GM18517 (cell line): ENCODE data around the gene TMUB1.
A peak's percentile ranks its signal among the peaks of the same experiment; 100 is the strongest.

Source experiments
- ATAC-seq: cut with Tn5 transposase; IDR thresholded peaks from one replicate; pipeline ENCODE4 v1.9.1; 2021; ENCODE audit warnings: mild to moderate bottlenecking, moderate library complexity; ENCODE audit not compliant: unreplicated experiment

Gene TMUB1

DNA sequence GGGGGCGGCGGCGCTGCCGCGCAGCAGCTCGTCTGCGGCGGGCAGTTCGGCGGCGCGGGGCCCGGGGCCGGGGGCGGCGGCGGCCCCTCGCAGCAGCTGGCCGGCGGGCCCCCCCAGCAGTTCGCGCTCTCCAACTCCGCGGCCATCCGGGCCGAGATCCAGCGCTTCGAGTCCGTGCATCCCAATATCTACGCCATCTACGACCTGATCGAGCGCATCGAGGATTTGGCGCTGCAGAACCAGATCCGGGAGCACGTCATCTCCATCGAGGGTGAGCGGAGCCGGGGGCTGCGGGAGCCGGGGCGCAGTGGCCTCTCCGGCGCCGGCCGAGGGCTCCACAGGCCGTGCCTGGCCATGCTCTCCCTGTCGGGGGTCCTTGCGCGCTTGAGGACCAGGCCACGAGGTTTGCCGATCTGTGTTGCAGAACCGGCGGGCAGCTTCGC is 3.5 kb upstream of the TMUB1 start:
- ATAC-seq = no peak

- ATAC-seq = no peak
These were observed 2.7 kb upstream of the TMUB1 start, which contains the start of gene AGAP3 for GRCh38 chr7:151085691-151086620. Gene AGAP3 (plus strand): TSS chr7:151086475. CDS start chr7:151086742, 267 bp downstream.

DNA sequence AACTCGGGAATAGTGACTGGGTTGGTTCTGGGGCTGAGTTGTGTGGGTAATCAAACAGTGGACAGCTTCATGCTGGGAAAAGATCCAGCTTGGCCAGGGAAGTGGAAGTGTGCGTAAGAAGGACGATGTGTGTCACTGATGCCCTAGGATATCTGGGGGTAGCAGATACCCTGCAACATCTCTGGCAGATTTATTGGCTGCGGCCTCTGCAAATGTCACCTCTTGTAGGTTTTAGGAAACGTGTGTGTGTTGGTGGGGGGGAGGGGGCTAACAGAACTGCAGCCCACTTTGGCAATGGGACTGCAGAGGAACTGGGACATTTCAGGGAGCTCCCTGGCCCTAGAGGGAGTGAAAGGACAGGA is 2.0 kb upstream of the TMUB1 start:
- ATAC-seq = no peak

DNA sequence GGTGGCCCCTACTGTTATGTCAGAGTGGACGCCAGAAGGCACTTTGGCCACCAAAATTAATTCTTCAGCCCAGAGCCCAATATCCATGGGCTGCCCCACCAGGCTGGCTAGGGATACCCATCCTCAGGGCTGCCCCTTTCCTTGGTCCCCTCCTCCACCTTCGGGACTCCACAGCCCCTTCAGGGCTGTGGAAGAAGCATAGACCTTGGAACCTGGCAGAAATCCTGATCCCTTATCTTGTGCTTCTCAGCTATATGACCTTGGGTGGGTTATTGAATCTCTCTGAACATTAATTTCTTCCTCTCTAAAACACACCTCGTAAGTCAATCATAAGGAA is 499 bp upstream of the TMUB1 start:
- no peak for ATAC-seq

DNA sequence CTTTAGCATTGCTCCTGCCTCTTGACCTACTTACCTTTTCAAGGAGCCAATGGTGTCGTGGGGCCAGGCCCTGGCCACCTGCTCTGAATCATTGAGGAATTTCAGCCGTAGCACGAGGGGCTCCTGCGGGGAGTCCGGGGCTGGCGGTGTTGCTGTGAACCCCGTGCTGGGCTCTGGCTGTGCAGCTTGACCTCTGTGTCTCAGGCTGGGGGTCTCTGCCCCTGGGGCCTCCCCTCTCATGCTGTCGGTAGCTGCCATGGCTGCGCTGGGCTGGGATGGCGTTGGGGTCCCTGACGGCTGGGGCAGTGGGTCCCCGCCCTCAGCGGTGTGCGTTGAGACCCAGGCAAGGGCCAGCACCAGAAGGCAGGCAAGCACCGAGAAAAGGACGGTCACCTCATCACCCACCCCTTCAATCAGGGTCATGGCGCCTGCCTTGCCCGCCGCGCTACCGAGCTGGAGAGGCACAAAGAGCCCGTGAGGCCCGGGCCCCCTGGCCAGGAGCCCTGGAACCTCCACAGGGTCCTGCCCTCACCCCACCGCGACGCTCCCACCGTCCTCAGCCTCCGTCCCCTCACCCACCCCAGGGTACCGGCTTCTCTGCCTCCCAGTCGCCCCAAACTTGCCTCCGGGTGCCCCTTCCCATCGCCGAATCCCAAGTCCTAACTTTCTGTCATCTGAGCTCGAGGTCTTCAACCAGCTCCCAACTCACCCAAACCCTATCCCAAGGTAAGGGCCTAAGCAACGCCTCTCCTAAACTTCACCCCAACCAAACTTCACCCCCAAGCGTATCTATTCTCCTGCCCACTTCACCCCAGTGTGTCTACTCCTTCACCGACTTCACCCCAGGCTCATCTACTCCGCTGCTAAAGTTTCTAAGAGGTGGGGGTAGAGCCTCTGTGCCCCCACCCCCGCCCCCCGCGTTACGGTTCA is 887 bp downstream of the TMUB1 start:
- ATAC-seq = no peak

DNA sequence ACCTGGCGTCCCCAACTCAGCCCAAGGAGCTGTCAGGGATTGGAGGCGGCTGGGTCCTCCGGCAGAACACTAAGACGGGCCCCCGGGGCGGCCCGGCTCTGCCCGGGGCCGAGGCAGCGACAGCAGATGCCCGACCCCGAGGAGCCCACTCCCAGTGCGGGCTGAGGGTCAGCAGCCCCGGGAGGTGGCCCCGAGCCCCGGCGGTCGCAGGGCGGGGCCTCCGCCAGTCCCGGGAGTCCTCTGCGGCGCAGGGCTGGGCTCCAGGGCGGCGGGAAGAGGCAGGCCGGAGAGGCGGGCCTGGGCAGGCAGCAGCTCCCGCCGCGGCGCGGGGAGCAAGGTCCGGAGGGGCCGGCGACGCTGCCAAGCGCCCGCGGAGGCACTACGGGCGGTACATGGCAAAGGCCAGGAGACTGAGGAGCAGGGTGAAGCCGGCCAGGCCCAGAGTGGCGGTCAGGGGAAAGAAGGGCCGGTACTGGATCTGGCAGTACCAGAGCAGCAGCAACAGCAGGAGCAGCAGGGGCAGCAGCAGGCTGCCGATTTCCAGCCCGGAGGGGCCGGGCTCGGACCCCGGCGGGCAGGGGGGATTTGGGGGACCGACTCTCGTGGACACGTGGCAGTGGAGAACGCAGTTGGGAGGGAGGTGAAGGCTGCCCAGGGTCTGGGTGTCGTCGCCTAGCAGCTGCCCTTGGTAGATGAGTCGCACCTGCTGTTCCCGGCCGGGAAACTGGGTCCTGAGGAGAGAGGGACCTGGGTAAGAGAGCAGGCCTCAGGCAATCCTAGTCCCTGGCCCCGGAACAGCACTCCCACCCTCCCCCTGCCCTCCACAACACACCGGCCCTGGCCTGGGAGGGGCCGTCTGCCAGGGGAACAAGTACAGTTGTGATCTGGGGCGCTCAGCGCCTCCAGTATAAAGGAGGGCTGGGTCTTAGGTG is 1.9 kb downstream of the TMUB1 start:
- ATAC-seq = no peak

DNA sequence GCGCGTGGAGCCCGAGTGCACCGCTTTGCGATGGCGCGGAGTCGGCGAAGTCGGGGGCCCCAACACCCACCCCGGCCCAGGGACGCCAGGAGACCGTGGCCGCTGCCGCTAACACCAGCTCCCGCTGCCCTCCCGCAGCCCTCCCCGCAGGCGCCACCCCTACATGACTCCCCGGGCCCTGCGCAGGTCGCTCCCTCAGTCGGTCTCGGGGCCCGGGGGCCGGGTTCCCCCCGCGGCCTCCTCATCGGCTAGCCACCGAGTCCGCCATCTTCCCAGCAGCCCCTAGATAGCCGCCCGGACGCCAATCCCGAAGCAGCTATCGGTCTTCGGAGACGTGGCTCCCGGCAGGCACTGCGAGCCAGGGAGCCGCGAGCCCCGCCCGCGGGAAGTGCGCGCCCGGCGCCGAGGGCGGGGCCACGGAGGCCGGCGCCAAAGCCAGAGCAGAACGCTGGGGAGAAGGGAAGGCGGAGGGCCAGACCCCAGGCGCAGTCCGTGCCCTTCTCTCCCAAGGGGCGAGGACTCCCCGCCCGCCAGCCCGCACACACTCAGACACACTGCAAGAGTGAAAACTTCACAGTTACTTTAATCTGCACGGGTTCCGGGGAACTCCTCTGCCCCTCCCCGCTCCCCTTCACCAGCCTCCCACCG is 2.6 kb downstream of the TMUB1 start, which contains the start of gene FASTK:
TSS of gene FASTK (minus strand) at position 288 of the 648 bp plus-strand sequence. CDS start at position 245, 43 bp downstream.
- ATAC-seq = peak; percentile 74

DNA sequence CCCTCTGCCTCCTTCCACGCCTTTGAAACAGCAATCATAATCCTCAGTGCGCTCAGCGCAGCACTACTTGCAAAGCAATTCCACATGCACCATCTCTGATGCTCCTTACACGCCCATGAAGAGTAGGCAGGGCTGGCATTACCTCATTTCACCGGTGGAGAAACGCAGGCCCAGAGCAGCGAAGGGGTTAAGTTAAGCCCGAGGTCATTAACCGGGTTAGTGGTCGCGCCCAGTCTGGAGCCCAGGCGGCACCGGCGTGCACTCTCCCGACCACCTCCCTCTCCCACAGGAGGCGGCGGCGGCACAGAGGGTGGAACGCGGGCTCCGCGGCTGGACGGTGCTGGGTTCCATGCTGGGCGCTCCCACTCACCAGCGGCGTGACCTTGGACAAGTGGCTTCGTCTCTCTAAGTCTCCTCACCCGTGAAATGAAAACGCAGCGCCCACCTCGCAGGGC is 3.2 kb downstream of the TMUB1 start:
- no peak for ATAC-seq

- no peak for ATAC-seq
These were observed 3.9 kb downstream of the TMUB1 start for GRCh38 chr7:151079199-151079910.

GRCh38 chr7:151078233-151079040 is 4.9 kb downstream of the TMUB1 start:
- ATAC-seq = no peak

DNA sequence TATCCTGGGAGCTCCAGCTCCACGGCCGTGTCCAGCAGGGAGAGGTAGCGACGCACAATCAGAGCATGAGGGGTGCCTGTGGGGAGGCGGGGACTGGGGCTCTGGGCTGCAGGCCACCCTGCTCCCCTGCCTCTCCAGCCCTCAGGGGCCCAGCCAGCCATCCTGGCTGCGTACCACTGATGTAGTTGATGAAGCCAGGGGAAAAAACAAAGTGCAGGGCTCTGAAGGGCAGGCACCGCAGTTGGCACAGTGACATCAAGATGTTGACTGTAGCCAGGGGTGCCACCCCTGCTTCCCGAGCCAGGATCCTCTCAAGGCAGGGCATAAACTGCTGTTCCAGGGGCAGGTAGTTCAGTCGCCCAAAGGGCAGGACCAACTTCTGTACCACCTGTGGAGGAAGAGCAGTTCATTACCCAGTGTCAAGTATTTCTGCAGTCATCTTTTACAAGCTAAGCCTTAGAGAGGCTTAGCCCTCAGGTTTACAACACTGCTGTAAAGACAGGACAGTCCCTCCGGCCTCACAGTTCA is 5.5 kb downstream of the TMUB1 start:
- no peak for ATAC-seq

- ATAC-seq = no peak
These were observed 6.2 kb downstream of the TMUB1 start for GRCh38 chr7:151076863-151077704.

DNA sequence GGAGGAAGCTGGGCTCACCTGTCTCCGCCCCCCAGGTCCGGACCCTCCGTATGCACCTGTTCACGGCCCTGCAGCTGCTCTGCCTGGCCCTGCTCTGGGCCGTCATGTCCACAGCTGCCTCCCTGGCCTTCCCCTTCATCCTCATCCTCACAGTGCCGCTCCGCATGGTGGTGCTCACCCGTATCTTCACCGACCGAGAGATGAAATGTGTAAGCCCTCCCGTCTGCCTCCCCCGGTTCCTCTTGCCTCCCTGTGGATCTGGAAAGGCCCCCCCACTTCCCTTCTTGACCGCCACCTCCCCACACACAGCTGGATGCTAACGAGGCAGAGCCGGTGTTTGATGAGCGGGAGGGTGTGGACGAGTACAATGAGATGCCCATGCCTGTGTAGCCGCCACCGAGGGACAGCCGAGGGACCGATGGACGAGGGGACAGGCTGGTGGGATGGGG is 7.3 kb downstream of the TMUB1 start:
- ATAC-seq = no peak

GRCh38 chr7:151075662-151075971 is 7.7 kb downstream of the TMUB1 start:
- ATAC-seq = no peak

- no peak for ATAC-seq
These were observed 8.3 kb downstream of the TMUB1 start for GRCh38 chr7:151074817-151075661.

GRCh38 chr7:151073990-151074389 is 9.3 kb downstream of the TMUB1 start:
- ATAC-seq = no peak
